Fibroblast of the aortic adventitia (primary cell): Measurements from ENCODE around the gene AMER1. TPM values are rescaled to one million over a fixed set of nuclear protein-coding genes. Genes with fewer than 3 reads are reported as not detected.

Source experiments
- DNase-seq: peaks from one replicate; pipeline ENCODE4 v3.0.0-alpha.2; 2010; ENCODE audit warnings: low read depth
- H3K4me3 ChIP-seq: 2 replicates; pipeline ENCODE4 v1.5.1; 2011; ENCODE audit warnings: low read depth, mild to moderate bottlenecking, control low read depth, low read length, moderate library complexity
- total RNA-seq: library from RNA; depleted of rRNA; stranded (reverse); fragments of >200 nt; gene quantifications from 2 replicates; pipeline ENCODE4 v1.2.3, GENCODE V29; 2012; ENCODE audit warnings: low replicate concordance
- TF ChIP-seq, protein P1 (sequence below): IDR thresholded peaks from 2 replicates; pipeline ENCODE4 v1.5.1; 2011; ENCODE audit warnings: mild to moderate bottlenecking, low read length, control low read depth, inconsistent platforms; ENCODE audit not compliant: insufficient read depth

AMER1 gene
- total RNA-seq, 1 donor = 3.6 TPM

DNA sequence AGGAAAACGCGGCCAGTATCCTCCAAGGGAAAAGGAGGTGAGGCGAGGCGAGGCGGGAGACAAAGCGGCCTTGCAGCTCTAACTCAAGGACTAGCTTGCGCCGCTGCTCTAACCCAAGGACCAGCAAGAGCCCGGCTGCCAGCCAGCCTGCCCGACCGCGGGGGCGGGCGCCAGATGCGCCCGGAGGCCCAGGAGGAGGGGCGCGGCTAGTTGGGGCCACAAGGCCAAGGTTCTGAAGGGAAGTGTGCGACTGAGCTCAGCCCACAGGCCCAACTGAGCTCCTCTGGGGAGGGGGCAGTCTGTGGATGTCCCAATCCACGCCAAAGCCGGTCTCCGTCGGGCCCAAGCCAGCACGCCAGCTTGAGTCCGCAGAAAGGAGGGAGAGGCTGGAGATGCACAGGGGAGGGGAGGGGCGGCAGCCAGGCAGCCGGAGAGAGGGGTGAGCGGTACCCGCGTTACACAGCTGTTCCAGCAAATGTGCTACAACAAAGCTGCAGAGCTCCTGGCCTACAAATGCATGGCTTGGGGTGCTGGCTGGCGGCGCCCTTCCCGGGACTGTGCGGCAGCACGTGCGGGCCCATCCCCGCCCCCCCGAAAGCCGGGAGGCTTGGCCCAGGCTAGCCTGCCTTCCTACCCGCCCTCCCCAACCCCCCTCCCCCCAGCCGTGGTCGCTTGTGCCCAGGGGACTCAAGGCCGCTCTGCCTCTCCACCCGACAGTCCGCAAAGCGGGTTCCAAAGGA, 637 bp downstream of the AMER1 start:
- DNase-seq = peak; percentile 24
- H3K4me3 ChIP-seq = peak overlapping the region; percentile 74
- TF ChIP-seq, protein P1, sequence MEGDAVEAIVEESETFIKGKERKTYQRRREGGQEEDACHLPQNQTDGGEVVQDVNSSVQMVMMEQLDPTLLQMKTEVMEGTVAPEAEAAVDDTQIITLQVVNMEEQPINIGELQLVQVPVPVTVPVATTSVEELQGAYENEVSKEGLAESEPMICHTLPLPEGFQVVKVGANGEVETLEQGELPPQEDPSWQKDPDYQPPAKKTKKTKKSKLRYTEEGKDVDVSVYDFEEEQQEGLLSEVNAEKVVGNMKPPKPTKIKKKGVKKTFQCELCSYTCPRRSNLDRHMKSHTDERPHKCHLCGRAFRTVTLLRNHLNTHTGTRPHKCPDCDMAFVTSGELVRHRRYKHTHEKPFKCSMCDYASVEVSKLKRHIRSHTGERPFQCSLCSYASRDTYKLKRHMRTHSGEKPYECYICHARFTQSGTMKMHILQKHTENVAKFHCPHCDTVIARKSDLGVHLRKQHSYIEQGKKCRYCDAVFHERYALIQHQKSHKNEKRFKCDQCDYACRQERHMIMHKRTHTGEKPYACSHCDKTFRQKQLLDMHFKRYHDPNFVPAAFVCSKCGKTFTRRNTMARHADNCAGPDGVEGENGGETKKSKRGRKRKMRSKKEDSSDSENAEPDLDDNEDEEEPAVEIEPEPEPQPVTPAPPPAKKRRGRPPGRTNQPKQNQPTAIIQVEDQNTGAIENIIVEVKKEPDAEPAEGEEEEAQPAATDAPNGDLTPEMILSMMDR = no peak

DNA sequence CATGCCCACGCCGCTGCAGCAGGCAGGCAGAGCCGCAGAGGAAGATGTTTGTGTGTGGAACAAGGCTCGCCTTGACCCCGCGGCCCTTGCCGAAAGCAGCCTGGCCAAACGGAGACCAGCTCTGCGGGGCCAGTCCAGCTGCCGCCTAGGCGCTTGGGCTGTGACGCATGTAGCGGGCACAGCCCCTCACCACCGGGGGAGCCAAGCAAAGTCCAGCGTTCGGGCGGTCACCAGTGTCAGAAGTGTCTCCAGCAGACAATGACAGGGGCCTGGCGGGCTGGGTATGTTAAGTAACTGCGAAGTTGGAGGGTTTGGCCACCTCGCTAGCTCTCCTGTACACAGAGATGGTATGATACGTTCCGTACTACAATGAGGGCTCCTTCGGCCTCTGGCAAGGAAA, 1.3 kb downstream of the AMER1 start:
- TF ChIP-seq, protein P1 = no peak
- DNase-seq = no peak
- peak overlapping the region; percentile 74 for H3K4me3 ChIP-seq

DNA sequence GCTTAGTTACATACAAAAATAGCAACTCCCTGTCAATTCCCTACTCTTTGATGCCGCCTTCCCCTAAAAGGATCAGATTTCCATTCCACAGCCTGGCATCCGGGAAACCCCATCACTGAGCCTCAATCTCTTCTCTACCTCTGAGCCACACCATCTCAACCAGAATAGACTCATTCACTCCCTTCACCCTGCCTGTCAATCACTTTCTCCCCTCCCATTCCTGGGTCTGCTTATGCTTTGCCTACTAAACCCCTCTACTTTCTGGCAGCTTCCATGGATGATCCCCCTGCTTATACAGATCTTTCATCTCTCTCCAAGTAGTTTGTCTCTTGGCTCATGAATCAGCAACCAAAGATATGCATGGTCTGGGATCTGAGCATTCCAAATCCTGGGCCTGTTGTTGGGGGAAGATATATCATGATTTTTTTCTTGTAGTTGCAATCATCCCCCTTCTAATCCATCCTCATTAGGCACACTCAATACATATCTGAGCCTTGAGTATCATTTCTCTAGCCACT, 2.6 kb downstream of the AMER1 start:
- no peak overlapping the region for H3K4me3 ChIP-seq
- TF ChIP-seq, protein P1 = no peak
- no peak for DNase-seq

DNA sequence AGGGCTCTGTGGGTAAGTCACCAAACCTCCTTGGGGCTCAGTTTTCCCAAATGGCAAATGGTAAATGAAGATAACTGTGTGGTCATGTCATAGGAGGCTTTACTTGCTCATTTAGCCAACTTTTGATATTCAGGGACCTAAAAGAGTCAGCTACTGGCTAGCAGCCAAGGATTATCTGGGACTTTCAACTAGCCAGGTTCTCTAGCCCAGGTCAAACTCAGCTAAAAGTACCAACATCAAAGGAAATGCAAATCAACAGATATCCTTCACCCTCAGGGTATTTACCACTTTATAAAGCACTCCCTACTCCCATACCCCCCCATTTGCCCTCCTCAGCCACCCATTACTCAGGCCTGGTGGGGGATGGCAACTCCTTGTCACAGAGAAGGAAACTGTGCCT, 7.5 kb downstream of the AMER1 start:
- TF ChIP-seq, protein P1 = no peak
- peak; percentile 9 for DNase-seq
- no peak overlapping the region for H3K4me3 ChIP-seq

DNA sequence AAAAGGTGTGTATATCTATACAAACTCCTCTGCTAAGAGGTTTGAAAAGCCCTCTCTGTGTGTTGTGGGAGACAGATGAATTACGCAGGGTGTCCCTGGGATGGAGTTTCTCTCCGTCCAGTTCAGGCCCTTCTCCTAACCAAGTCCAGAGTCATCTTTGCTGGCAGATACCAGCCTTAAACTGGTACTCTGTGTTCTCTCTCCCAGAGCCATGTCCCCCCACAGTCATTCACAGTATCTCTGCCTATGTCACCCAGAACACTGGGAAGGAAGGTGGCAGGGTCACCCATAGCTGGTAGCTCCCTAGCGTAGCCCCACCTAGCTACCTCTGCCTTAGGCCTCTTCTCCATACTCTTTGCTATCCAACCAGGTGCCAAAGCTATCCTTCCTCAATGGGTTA, 8.9 kb downstream of the AMER1 start:
- no peak for DNase-seq
- no peak overlapping the region for H3K4me3 ChIP-seq
- TF ChIP-seq, protein P1 = no peak

DNA sequence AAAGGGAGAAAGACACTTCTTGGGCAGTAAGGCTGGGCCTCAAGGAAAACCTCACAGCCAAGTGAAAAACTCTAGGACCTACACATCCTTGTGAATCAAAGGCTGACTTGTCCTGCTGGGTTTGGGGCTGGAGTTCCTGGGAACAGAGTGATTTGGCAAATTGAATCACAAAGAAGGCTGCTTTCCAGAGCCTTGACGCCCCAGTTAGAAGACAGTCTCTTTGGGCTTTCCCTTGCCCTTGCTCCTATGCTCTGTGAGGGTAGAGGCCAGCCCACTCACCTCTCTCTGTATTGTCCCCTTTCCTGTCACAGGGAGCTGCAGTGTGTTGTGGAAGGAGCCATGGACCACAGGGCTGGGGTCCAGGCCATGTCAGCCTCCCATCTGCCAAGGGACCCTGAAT, 9.6 kb downstream of the AMER1 start:
- H3K4me3 ChIP-seq = no peak overlapping the region

More for the DNA sequence above, 9.6 kb downstream of the AMER1 start:
- TF ChIP-seq, protein P1 = no peak
- no peak for DNase-seq
